Fibroblast of lung (primary cell): Measurements from ENCODE around the gene CARD10.
"Not testable (repeated sequence)": the region's sequence is repeated elsewhere in the genome, so short reads cannot be mapped to it uniquely, and the experiment has no call there.

Experiments used
- CTCF ChIP-seq, 2 donors: IDR thresholded peaks in 1 of 2; conservative IDR thresholded peaks in 1 of 2; 1 replicate in 1 of 2; 2 replicates in 1 of 2; pipeline ENCODE4 v1.5.1; 2011 to 2012; ENCODE audit warnings: low read length in 2 of 2, control low read depth in 1 of 2, inconsistent platforms in 1 of 2, low read depth in 1 of 2, mild to moderate bottlenecking in 1 of 2
- EZH2 ChIP-seq: IDR thresholded peaks from 2 replicates; pipeline ENCODE4 v1.5.1; 2012; ENCODE audit warnings: low read length, control low read depth, mild to moderate bottlenecking; ENCODE audit errors: missing control alignments

- not testable (repeated sequence) for TF ChIP-seq CTCF (conservative IDR thresholded peaks at IDR 0.05 in 1 of 2, IDR thresholded peaks at IDR 0.05 in 1 of 2; ENCODE audit: low read depth in 1 of 2, low read length in 2 of 2); EZH2
These were observed 23.2 kb upstream of the CARD10 start for GRCh38 chr22:37542416-37542815.
